Coronary artery (tissue), 2 donors: Measurements from ENCODE around the gene SYK.

Experiments used
- DNase-seq: peaks from one replicate; pipeline ENCODE4 v3.0.0-alpha.2; 2017; ENCODE audit warnings: low spot score
- H3K27ac ChIP-seq, 2 donors: fragments of 200-600 bp; sonication (generic); one replicate each; pipeline ENCODE4 v1.5.1; 2016 to 2019
- H3K4me3 ChIP-seq: fragments of 200-600 bp; sonication (generic); 2 replicates; pipeline ENCODE4 v1.5.1; 2016; ENCODE audit warnings: mild to moderate bottlenecking, moderate library complexity
- TF ChIP-seq, protein P1 (sequence below): fragments of 200-600 bp; sonication (generic); IDR thresholded peaks from one replicate; pipeline ENCODE4 v1.5.1; 2019; ENCODE audit warnings: antibody characterized with exemption

The SYK gene

DNA sequence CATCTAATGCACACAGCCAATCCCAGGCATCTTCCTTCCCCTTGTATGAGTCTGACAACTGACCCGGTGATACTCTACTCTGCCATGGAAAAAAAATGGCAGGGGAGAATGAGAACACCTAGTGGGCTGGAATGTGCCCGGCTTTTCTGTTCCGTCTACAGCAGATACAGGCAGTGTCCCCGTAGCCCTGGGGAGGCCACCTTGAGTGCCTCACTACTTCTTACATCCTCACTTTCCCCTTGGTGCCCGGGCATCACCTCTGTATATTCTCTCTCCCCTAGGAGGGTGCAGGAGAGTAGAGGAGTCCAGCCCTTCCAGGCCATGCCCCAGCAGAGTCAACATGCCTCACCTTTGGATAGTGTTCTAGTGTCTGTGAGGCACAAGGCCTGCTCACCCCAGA lies 56.2 kb downstream of the SYK start:
- TF ChIP-seq, protein P1, sequence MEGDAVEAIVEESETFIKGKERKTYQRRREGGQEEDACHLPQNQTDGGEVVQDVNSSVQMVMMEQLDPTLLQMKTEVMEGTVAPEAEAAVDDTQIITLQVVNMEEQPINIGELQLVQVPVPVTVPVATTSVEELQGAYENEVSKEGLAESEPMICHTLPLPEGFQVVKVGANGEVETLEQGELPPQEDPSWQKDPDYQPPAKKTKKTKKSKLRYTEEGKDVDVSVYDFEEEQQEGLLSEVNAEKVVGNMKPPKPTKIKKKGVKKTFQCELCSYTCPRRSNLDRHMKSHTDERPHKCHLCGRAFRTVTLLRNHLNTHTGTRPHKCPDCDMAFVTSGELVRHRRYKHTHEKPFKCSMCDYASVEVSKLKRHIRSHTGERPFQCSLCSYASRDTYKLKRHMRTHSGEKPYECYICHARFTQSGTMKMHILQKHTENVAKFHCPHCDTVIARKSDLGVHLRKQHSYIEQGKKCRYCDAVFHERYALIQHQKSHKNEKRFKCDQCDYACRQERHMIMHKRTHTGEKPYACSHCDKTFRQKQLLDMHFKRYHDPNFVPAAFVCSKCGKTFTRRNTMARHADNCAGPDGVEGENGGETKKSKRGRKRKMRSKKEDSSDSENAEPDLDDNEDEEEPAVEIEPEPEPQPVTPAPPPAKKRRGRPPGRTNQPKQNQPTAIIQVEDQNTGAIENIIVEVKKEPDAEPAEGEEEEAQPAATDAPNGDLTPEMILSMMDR = no peak
- Histone ChIP-seq H3K4me3 (no peak overlapping the region), H3K27ac (no peak overlapping the region)
- no peak for DNase-seq

- TF ChIP-seq, protein P1 = no peak
- Histone ChIP-seq H3K27ac (no peak overlapping the region), H3K4me3 (no peak overlapping the region)
- DNase-seq = no peak
These were observed 56.9 kb downstream of the SYK start for GRCh38 chr9:90858457-90858901.

DNA sequence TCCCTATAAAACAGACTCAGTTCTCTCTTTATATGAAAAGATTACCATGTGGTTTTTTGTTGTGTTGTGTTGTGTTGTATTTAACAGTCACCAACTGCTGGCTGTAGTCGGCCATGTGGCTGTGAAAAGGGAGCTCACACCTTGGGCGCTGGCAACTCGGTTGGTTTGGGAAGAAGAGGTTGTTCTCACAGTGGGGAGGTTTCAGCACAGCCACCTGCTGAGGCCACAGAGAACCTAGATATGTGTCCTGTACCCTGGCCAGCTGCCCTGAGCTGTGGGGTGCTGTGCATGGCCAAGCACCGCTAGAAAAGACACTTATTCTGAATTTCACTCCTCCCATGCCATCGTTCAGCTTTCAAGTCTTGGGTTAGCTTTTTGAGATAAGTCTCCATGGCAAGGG lies 58.8 kb downstream of the SYK start:
- H3K4me3 ChIP-seq = no peak overlapping the region
- TF ChIP-seq, protein P1 = no peak
- no peak for DNase-seq
- H3K27ac ChIP-seq = no peak overlapping the region

DNA sequence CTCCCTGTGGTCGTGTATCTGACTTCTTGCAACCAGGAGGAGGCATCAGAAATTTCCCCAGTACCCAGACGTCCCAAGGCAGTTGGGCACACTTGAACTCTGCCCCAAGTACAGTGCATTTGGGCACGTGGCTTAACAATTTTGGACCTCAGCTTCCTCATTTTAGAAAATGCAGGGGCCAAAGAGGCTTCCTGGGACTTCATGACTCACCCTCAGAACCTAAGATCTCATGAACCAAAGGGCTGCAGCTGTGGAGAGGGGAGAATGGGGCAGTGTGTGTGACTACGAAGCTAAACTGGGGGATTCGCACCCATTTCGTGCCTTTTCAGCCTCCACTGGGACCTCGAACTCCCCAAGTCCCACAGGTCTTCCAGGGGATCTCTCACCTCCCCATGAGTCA lies 59.2 kb downstream of the SYK start:
- Histone ChIP-seq H3K4me3 (no peak overlapping the region), H3K27ac (no peak overlapping the region)
- no peak for DNase-seq
- TF ChIP-seq, protein P1 = no peak

GRCh38 chr9:90861380-90861779 lies 59.8 kb downstream of the SYK start:
- TF ChIP-seq, protein P1 = no peak
- no peak overlapping the region for H3K27ac ChIP-seq
- no peak for DNase-seq
- no peak overlapping the region for H3K4me3 ChIP-seq

DNA sequence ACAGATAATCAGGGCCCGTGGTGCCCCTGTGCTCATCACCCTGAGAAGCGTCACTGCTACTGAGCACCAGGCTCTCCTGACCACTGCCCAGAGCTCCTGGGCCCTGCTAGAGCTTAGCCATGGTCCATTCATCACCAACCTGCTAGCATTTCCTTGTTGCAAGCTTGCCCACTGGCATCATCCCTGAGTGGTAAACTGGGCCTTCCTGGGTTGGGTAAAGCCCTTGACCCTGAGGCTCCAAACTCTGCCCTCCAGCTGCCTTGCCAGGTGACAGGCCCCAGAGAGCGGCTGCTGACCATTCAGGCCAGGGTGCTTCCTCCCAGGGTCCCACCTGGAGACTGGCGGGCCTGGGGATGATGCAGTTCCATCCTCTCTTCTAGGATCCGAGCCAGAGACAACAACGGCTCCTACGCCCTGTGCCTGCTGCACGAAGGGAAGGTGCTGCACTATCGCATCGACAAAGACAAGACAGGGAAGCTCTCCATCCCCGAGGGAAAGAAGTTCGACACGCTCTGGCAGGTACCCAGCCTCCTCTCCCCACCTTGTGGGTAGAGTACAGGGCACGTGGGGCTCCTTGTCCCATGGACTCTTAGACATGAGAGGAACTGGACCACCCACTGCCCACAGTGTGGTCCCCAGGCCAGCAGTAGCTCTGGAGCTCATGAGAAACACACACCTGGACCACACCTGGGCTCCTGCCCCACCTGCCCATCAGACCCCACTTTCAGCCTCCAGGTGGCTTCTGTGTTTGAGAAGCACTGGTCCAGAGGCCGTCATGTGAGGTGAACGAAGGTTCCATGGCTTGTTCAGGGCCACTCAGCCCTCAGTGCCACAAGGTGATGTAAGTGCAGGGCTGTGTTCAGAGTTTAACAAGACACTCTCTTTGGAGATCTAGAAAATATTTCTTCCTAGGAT lies 60.5 kb downstream of the SYK start:
- no peak for DNase-seq
- Histone ChIP-seq H3K4me3 (no peak overlapping the region), H3K27ac (no peak overlapping the region)
- TF ChIP-seq, protein P1 = no peak

- DNase-seq = no peak
- Histone ChIP-seq H3K4me3 (no peak overlapping the region), H3K27ac (no peak overlapping the region)
- TF ChIP-seq, protein P1 = no peak
These were observed 63.2 kb downstream of the SYK start for GRCh38 chr9:90864779-90865178.
